Stimulated activated CD8-positive, alpha-beta memory T cell treated with anti-CD3 and anti-CD28 coated beads, Interleukin-4, amount 100 ng/mL, for 48 hours (primary cell): ENCODE data around the gene SYNDIG1L.
A peak's percentile ranks its signal among the peaks of the same experiment; 100 is the strongest.

Experiments used
- DNase-seq: peaks from one replicate; pipeline ENCODE4 v3.0.0-alpha.2; 2020

Gene SYNDIG1L

DNA sequence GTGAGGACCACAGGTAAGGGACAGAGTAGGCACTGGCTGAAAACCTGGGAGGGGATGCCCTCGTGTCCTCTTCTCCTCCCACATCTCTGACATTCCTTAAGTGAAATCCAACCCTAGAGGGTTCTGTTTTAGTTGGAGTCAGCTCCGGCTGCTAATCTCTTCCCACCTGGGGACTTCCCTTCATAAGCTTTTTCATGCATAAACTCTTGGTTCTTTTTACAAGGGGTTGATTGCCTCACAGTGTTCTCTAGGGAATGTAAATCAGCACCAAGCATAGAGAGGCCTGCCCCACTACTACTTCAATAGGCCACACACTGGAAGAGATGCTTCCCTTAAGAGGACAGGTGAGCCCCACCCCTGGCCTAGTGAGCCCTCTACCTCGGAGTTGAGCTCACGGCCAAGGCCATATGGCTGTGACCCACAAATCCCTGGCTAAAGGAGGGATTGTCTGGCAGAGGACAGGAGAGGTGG, 3.2 kb upstream of the SYNDIG1L start:
- DNase-seq, result no peak

- no peak for DNase-seq
These were observed 1.6 kb upstream of the SYNDIG1L start for GRCh38 chr14:74427651-74428050.

DNA sequence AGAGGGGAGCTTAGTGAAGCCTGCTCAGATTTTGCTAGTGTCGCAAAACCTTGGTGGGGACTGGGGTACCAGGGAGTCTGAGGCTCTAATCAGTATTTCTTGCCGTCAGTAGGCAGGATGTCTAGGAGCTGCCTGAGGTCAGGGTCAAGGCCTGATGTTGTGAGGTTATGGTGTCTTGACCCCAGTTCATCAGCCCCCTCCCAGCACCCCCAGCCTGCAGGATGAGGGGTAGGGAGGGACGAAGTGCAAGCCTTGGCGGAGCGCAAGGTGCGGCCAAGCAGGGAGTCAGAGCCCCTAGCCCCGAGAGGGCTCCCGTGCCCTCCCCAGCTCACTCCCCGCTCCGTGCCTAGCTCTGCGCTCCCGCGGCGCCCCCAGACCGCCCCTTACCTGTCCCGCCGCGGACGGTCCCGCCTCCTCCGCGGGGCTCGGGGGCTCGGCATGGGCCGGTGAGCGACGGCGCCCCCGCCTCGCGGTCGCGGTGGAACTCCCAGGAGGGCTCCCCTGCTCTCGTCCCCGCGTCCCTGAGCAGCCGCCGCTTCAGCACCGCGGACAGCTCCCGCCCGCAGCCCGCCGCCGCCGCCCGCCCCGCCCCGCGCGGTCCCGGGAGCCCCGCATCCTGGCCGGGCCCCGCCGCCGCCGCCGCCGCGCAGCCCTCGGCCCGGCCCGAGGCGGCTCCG, 347 bp downstream of the SYNDIG1L start:
- peak; percentile 68 for DNase-seq

GRCh38 chr14:74424606-74425005, 1.4 kb downstream of the SYNDIG1L start:
- no peak for DNase-seq

GRCh38 chr14:74423246-74423645, 2.8 kb downstream of the SYNDIG1L start:
- no peak for DNase-seq

DNA sequence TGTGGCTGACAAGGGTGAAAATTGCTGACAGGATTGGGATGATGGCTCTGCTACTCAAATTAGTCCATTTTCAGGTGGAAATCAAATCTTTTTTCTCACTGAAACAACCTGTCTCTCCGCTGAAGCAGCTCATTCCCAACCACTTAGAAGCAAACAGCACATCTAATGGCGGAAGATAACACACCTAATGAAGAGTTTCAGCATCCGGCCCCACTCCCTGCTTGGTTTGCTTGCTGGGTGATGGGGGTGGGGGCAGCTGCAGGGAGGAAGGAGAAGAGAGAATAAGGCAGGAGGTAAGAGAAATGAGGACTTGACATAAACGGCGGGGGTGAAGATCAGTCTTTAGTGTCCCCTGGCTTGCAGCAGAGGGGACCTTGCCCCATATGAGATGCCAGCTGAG, 4.0 kb downstream of the SYNDIG1L start:
- no peak for DNase-seq

DNA sequence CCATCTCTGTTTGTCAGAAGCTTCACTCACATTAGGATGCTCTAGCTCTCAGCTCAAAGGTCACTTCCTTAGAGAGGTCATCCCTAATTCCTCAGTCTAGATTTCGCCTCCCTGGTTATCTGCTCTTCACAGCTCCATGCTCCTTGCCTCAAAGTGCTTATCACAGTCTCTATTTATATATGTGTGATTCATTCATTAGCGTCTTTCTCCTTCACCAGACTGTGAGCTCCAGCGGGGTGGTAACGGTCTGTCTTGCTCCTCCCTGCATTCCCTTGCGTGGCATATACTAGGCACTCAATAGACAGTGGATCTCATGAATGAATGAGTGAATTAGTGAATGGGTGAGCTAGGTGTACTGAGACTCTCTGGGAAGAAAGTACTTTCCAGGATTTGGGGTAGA, 6.9 kb downstream of the SYNDIG1L start:
- no peak for DNase-seq

DNA sequence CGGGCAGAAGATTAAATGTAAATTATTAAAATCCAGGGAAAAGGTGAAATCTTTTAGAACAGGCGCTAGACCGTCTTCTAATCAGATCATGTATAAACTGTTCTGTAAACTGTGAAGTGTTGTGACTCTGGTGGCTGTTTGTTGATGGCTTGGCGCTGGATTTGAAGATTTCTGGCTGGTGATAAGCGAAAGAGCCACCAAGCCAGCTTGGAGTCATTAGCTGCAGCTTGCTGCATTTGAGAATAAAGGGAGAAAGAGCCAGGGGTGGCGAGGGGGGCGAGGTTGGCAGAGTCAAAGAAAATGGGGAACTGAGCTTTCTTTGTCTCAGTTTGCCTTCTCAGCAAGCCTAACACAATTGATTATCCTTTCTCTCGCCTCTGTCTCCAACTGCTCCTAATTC, 8.0 kb downstream of the SYNDIG1L start:
- no peak for DNase-seq

DNA sequence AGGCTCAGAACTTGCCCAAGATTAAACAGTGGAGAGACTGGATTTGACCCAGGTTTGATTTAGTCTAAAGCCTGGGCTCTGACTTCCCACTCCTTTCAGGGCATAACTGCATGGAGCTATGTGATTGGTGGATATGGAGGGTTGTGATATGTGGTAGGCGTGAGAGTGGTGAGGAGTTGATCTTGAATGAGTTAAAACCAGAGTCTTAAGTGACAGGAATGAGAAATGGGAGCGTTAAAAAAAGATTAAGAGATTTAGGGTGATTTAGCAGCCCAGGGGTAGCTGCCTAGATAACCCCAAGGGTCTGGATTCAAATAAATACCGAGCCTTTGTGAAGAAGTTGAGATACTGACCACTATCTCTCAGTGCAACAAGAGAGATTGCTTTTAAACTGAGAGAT, 8.4 kb downstream of the SYNDIG1L start:
- no peak for DNase-seq

DNA sequence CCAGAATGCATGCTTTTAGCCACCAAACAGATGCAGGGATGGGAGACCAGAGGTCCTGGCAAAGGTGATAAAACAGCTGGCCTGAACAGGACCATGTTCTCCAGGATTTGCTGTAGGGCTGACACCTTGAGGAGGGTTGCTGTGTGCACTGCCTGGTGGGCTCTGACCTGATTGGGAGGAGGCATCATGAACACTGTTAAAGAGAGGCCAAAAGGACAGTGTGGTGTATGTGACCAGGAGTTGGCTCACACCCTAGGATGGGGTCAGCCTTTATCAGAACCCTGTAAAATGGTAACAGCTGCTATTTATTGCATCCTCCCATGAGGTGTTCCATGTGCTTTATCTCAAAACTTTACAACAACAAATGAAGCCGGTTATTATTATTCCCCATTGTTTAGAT, 8.8 kb downstream of the SYNDIG1L start:
- no peak for DNase-seq

DNA sequence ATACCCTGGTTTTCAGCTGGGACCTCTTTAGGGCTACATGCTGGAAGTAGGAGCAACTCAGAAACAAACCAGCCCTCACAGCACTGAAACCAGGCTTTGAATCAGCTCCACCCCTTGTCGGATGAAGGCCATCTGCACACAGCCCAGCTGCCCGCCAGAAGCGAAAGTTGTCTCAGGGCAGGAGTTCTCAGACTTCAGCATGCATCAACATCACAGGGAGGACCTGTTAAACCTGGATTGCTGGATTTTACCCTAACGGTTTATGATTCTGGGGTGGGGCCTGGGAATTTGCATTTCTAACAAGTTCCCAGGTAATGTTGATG, 10.9 kb downstream of the SYNDIG1L start:
- DNase-seq, result no peak

- DNase-seq, result no peak
These were observed 11.5 kb downstream of the SYNDIG1L start for GRCh38 chr14:74414403-74415114.

DNA sequence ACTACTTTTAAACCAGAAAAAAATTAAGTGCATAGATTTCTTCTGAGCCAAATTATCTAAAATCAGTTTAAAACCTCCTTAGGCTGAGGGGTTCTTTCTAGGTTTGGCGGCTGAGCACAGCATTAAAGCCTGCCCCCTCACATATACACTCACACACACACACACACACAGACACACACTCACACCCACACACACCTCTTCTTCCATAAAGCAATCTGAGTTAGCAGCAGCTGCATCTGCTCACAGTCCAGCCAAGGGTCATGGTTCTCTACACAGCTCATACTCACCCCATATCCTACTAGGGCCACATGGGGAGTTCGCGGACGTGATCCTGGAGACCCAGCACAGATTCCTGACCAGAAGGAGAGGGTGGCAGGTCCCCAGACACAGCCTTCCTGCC, 12.4 kb downstream of the SYNDIG1L start:
- DNase-seq, result no peak

DNA sequence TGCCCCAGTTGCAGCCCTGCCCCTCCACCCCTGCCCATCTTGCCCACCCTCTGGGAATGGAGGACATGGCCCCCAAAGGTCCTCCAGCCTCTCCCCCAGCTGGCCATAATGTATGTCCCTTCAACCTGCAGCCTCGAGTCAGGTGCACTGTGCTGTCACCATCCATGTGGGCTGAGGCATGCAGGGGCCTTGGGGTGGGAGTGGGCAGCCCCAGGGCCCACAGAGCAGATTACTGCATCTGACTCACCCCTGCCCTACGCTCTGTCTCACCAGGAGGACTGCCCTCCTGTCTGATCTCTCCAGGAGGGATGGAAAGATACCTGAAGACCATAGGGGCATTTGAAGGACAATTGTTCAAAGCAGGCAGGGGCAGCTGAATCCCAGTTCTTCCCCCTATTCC, 13.3 kb downstream of the SYNDIG1L start:
- DNase-seq, result no peak

GRCh38 chr14:74411671-74412070, 14.3 kb downstream of the SYNDIG1L start:
- no peak for DNase-seq

DNA sequence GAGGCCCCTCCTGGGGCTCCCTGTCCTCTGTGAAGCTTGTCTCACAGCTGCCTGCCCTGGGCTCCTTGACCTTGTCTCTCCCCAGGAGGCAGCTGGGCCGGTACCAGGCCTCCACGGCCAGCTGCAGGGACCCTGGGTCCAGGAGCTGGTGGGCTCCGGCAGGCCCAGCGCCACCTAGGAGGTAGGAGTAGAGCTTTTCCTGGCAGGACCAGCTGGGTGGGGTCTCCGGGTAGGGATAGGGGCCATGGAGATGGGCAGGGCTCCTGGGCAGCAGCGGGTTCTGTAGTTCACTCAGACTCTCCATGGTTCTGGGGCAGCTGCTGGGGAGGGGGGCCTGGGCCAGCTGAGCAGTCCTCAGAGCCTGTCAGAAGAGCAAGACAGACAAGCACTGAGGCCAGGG, 16.6 kb downstream of the SYNDIG1L start:
- DNase-seq, result no peak

GRCh38 chr14:74408870-74409269, 17.1 kb downstream of the SYNDIG1L start:
- no peak for DNase-seq

- no peak for DNase-seq
These were observed 18.2 kb downstream of the SYNDIG1L start for GRCh38 chr14:74407801-74408154.

GRCh38 chr14:74407021-74407800, 18.8 kb downstream of the SYNDIG1L start:
- no peak for DNase-seq

DNA sequence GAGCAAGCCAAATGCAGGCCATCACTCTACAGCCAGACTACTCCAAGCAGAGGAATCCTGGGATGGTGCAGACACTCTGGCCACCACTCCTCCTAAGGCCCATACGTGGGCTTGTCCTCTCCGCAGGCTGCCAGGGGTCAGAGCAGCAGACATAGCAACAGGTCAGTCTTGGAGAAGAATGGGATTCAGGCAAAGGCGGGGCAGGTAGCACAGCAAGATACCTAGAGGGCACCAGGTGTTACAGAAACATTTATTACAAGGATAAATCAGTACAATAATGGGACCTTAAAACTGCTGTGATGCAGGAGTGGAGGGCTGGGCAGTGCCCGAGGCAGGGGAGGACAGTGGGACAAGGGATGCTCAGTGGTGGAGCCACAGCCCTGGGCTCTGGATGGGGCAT, 20.3 kb downstream of the SYNDIG1L start:
- no peak for DNase-seq

DNA sequence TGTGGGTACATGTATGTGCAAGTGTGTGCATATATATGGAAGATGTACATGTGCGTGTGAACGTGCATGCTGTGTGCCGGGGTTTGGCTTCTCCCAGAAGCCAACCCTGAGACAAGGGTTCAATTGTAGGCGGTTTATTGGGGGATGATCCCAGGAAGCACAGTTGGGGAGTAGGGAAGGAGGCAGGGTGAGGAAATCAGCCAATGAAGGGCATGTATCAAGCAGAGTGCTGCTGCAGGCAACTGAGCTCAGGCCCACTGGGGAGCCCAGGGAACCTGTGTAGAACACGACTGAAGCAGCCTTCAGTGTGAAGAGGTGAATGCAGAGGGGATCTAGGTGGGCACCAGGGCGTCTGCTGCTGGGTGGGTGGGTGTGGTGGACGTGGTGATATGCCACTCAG, 21.6 kb downstream of the SYNDIG1L start:
- no peak for DNase-seq

GRCh38 chr14:74403619-74404417, 22.2 kb downstream of the SYNDIG1L start:
- no peak for DNase-seq
